ENCODE results near the gene TFDP1.

The TFDP1 gene

GRCh38 chr13:113658836-113659235 lies 74.3 kb downstream of the TFDP1 start:
- Histone ChIP-seq H3K27ac (no peak overlapping the region), H3K4me1 (ENCODE audit: low read depth, poor library complexity, severe bottlenecking) (no peaks in the 10 kb centered on the region), H3K36me3 (ENCODE audit: insufficient read depth) (no peaks in the 10 kb centered on the region), H3K4me2 (no peak overlapping the region), H3K27me3 (ENCODE audit: insufficient read depth, low read depth) (no peaks in the 10 kb centered on the region), H3K9ac (no peak overlapping the region), H4K20me1 (ENCODE audit: insufficient read depth) (no peaks in the 10 kb centered on the region), H3K4me3 (IDR thresholded peaks at IDR 0.05; ENCODE audit: insufficient read depth, low read depth, low read length) (no peak overlapping the region), H3K79me2 (ENCODE audit: insufficient read depth, low read depth) (no peaks in the 10 kb centered on the region), H2AFZ (ENCODE audit: low read depth) (no peak overlapping the region)
- no peak for TF ChIP-seq CTCF (conservative IDR thresholded peaks at IDR 0.05; ENCODE audit: low read depth, low read length)

GRCh38 chr13:113659337-113659736 lies 74.8 kb downstream of the TFDP1 start:
- TF ChIP-seq CTCF (conservative IDR thresholded peaks at IDR 0.05; ENCODE audit: low read depth, low read length), result no peak
- Histone ChIP-seq H3K4me1 (ENCODE audit: low read depth, poor library complexity, severe bottlenecking) (no peaks in the 10 kb centered on the region), H3K79me2 (ENCODE audit: insufficient read depth, low read depth) (no peaks in the 10 kb centered on the region), H3K4me3 (IDR thresholded peaks at IDR 0.05; ENCODE audit: insufficient read depth, low read depth, low read length) (no peak overlapping the region), H3K4me2 (no peak overlapping the region), H3K27ac (no peak overlapping the region), H3K27me3 (ENCODE audit: insufficient read depth, low read depth) (no peaks in the 10 kb centered on the region), H2AFZ (ENCODE audit: low read depth) (no peak overlapping the region), H4K20me1 (ENCODE audit: insufficient read depth) (no peaks in the 10 kb centered on the region), H3K9ac (no peak overlapping the region), H3K36me3 (ENCODE audit: insufficient read depth) (no peaks in the 10 kb centered on the region)

- Histone ChIP-seq H2AFZ (ENCODE audit: low read depth) (no peak overlapping the region), H3K4me2 (no peak overlapping the region), H3K4me1 (ENCODE audit: low read depth, poor library complexity, severe bottlenecking) (no peaks in the 10 kb centered on the region), H3K9ac (no peak overlapping the region), H3K36me3 (ENCODE audit: insufficient read depth) (no peaks in the 10 kb centered on the region), H3K4me3 (IDR thresholded peaks at IDR 0.05; ENCODE audit: insufficient read depth, low read depth, low read length) (no peak overlapping the region), H3K27ac (no peak overlapping the region), H3K79me2 (ENCODE audit: insufficient read depth, low read depth) (no peaks in the 10 kb centered on the region), H3K27me3 (ENCODE audit: insufficient read depth, low read depth) (no peaks in the 10 kb centered on the region), H4K20me1 (ENCODE audit: insufficient read depth) (no peaks in the 10 kb centered on the region)
- TF ChIP-seq CTCF (conservative IDR thresholded peaks at IDR 0.05; ENCODE audit: low read depth, low read length), result no peak
These were observed 75.5 kb downstream of the TFDP1 start for GRCh38 chr13:113660066-113660465.

GRCh38 chr13:113661509-113661908 lies 77.0 kb downstream of the TFDP1 start:
- Histone ChIP-seq H2AFZ (ENCODE audit: low read depth) (no peak overlapping the region), H3K4me3 (IDR thresholded peaks at IDR 0.05; ENCODE audit: insufficient read depth, low read depth, low read length) (no peak overlapping the region), H3K27me3 (ENCODE audit: insufficient read depth, low read depth) (no peaks in the 10 kb centered on the region), H3K9ac (no peak overlapping the region), H3K27ac (no peak overlapping the region), H3K79me2 (ENCODE audit: insufficient read depth, low read depth) (no peaks in the 10 kb centered on the region), H4K20me1 (ENCODE audit: insufficient read depth) (no peaks in the 10 kb centered on the region), H3K4me2 (no peak overlapping the region), H3K36me3 (ENCODE audit: insufficient read depth) (no peaks in the 10 kb centered on the region), H3K4me1 (ENCODE audit: low read depth, poor library complexity, severe bottlenecking) (no peaks in the 10 kb centered on the region)
- TF ChIP-seq CTCF (conservative IDR thresholded peaks at IDR 0.05; ENCODE audit: low read depth, low read length), result no peak

GRCh38 chr13:113663934-113664333 lies 79.4 kb downstream of the TFDP1 start:
- Histone ChIP-seq H3K9ac (no peak overlapping the region), H3K27me3 (ENCODE audit: insufficient read depth, low read depth) (no peaks in the 10 kb centered on the region), H3K4me1 (ENCODE audit: low read depth, poor library complexity, severe bottlenecking) (no peaks in the 10 kb centered on the region), H3K4me3 (IDR thresholded peaks at IDR 0.05; ENCODE audit: insufficient read depth, low read depth, low read length) (no peak overlapping the region), H3K27ac (no peak overlapping the region), H4K20me1 (ENCODE audit: insufficient read depth) (no peaks in the 10 kb centered on the region), H3K79me2 (ENCODE audit: insufficient read depth, low read depth) (no peaks in the 10 kb centered on the region), H3K36me3 (ENCODE audit: insufficient read depth) (no peaks in the 10 kb centered on the region), H2AFZ (ENCODE audit: low read depth) (no peak overlapping the region), H3K4me2 (no peak overlapping the region)
- no peak for TF ChIP-seq CTCF (conservative IDR thresholded peaks at IDR 0.05; ENCODE audit: low read depth, low read length)

Measured in KMS-11 (cell line).